OCI-LY1 (cell line): ENCODE measurements around the gene TNFAIP8L3.

Source experiments
- CTCF ChIP-seq: fragments of 200-600 bp; sonication (generic), shearing (Covaris generic); IDR thresholded peaks from 2 replicates; pipeline ENCODE4 v1.5.1; 2017; ENCODE audit warnings: mild to moderate bottlenecking, antibody characterized with exemption, low read length, moderate library complexity, mixed read lengths
- EZH2 ChIP-seq: fragments of 200-600 bp; sonication (generic), shearing (Covaris generic); IDR thresholded peaks from 2 replicates; pipeline ENCODE4 v1.8.0; 2017; ENCODE audit warnings: borderline replicate concordance, mixed run types, mild to moderate bottlenecking, antibody characterized with exemption, low read length, moderate library complexity, mixed read lengths

GRCh38 chr15:51098331-51098619 lies 3.6 kb upstream of the TNFAIP8L3 start:
- TF ChIP-seq CTCF (no peak), EZH2 (no peak)
